Neuronal stem cell (in vitro differentiated cells): ENCODE measurements around the gene IL1B.
"Not testable (repeated sequence)": the region's sequence is repeated elsewhere in the genome, so short reads cannot be mapped to it uniquely, and the experiment has no call there.

Experiments used
- DNase-seq: peaks from one replicate; pipeline ENCODE4 v3.0.0-alpha.2; 2013; ENCODE audit warnings: low spot score
- H2AFZ ChIP-seq: one replicate; pipeline ENCODE4 v1.6.1; 2013; ENCODE audit warnings: mild to moderate bottlenecking, low read length, inconsistent platforms
- H2AK5ac ChIP-seq: 2 replicates; pipeline ENCODE4 v1.6.1; 2013; ENCODE audit warnings: low read depth, mild to moderate bottlenecking, inconsistent platforms, low read length, moderate library complexity, mixed read lengths
- H2BK120ac ChIP-seq: 2 replicates; pipeline ENCODE4 v1.6.1; 2013; ENCODE audit warnings: low read depth, mild to moderate bottlenecking, inconsistent platforms, low read length, moderate library complexity, mixed read lengths
- H2BK12ac ChIP-seq: one replicate; pipeline ENCODE4 v1.6.1; 2013; ENCODE audit warnings: low read length, inconsistent platforms
- H2BK15ac ChIP-seq: 2 replicates; pipeline ENCODE4 v1.6.1; 2013; ENCODE audit warnings: mild to moderate bottlenecking, low read length, inconsistent platforms, mixed read lengths
- H2BK5ac ChIP-seq: one replicate; pipeline ENCODE4 v1.6.1; 2013; ENCODE audit warnings: inconsistent platforms, mild to moderate bottlenecking, low read length, moderate library complexity
- H3K14ac ChIP-seq: one replicate; pipeline ENCODE4 v1.6.1; 2013; ENCODE audit warnings: low read length, inconsistent platforms
- H3K18ac ChIP-seq: 2 replicates; pipeline ENCODE4 v1.6.1; 2013; ENCODE audit warnings: low read length, inconsistent platforms
- H3K23ac ChIP-seq: 2 replicates; pipeline ENCODE4 v1.6.1; 2013; ENCODE audit warnings: low read depth, mild to moderate bottlenecking, mixed read lengths, low read length, inconsistent platforms; ENCODE audit not compliant: poor library complexity
- H3K27ac ChIP-seq: replicated peaks from 3 replicates; pipeline ENCODE4 v1.5.1; 2013; ENCODE audit warnings: low read length, inconsistent platforms
- H3K27me3 ChIP-seq, 3 experiments: 2 replicates each; pipeline ENCODE4 v1.6.1; 2013; ENCODE audit warnings: low read length in 3 of 3, mild to moderate bottlenecking in 2 of 3, inconsistent platforms in 1 of 3, low read depth in 1 of 3, mixed read lengths in 1 of 3, moderate library complexity in 1 of 3; ENCODE audit not compliant: control insufficient read depth in 3 of 3, insufficient read depth in 3 of 3
- H3K36me3 ChIP-seq, 2 donors: replicated peaks in 1 of 2; 2 replicates each; pipeline ENCODE4 v1.6.1; 2013; ENCODE audit warnings: low read length in 2 of 2; ENCODE audit not compliant: control insufficient read depth in 2 of 2, insufficient read depth in 2 of 2
- H3K4ac ChIP-seq: 2 replicates; pipeline ENCODE4 v1.6.1; 2013; ENCODE audit warnings: inconsistent platforms, mild to moderate bottlenecking, low read length, moderate library complexity
- H3K4me1 ChIP-seq, 2 donors: 1 replicate in 1 of 2; 2 replicates in 1 of 2; pipeline ENCODE4 v1.6.1; 2013; ENCODE audit warnings: low read length in 2 of 2, low read depth in 1 of 2; ENCODE audit not compliant: control insufficient read depth in 2 of 2, insufficient read depth in 1 of 2
- H3K4me2 ChIP-seq: one replicate; pipeline ENCODE4 v1.6.1; 2013; ENCODE audit warnings: mild to moderate bottlenecking, low read length, inconsistent platforms; ENCODE audit not compliant: insufficient read depth, poor library complexity, severe bottlenecking
- H3K4me3 ChIP-seq, 2 donors: 2 replicates each; pipeline ENCODE4 v1.5.1; 2013; ENCODE audit warnings: low read length in 2 of 2, mild to moderate bottlenecking in 2 of 2, inconsistent platforms in 1 of 2, moderate library complexity in 1 of 2
- H3K79me1 ChIP-seq: one replicate; pipeline ENCODE4 v1.6.1; 2013; ENCODE audit warnings: low read depth, mild to moderate bottlenecking, inconsistent platforms, low read length, moderate library complexity
- H3K9ac ChIP-seq: one replicate; pipeline ENCODE4 v1.6.1; 2013; ENCODE audit warnings: mild to moderate bottlenecking, low read depth, low read length, inconsistent platforms; ENCODE audit not compliant: poor library complexity
- H3K9me3 ChIP-seq, 2 donors: replicated peaks in 1 of 2; 2 replicates each; pipeline versions ENCODE3 to v1.6.1; 2013; ENCODE audit warnings: low read length in 2 of 2, mild to moderate bottlenecking in 2 of 2, inconsistent platforms in 1 of 2, low read depth in 1 of 2, mixed read lengths in 1 of 2, moderate library complexity in 1 of 2; ENCODE audit not compliant: control insufficient read depth in 2 of 2, insufficient read depth in 1 of 2
- H4K8ac ChIP-seq: one replicate; pipeline ENCODE4 v1.6.1; 2013; ENCODE audit warnings: low read depth, mild to moderate bottlenecking, inconsistent platforms, low read length, moderate library complexity
- H4K91ac ChIP-seq: one replicate; pipeline ENCODE4 v1.6.1; 2013; ENCODE audit warnings: low read length, low read depth, mild to moderate bottlenecking, inconsistent platforms; ENCODE audit not compliant: poor library complexity
- WGBS, 2 donors: extraction: QIAGEN DNeasy Blood & Tissue Kit; methylation state at CpG; one replicate each; pipeline ENCODE4 v1.1.7; 2013; ENCODE audit warnings: missing lambda C conversion rate in 2 of 2, mixed read lengths in 1 of 2; ENCODE audit not compliant: insufficient read length in 2 of 2, insufficient replicate concordance in 1 of 2; ENCODE audit errors: extremely low coverage in 2 of 2; 5-methylcytosine and 5-hydroxymethylcytosine counted together

Gene IL1B

GRCh38 chr2:112833976-112834375, 2.6 kb downstream of the IL1B start:
- no peak overlapping the region for H4K91ac ChIP-seq
- H3K9ac ChIP-seq: no peak overlapping the region
- no peak overlapping the region for H3K18ac ChIP-seq
- no peaks in the 10 kb centered on the region for H3K79me1 ChIP-seq
- no peaks in the 10 kb centered on the region for H3K9me3 ChIP-seq
- no peaks in the 10 kb centered on the region for H3K27me3 ChIP-seq
- H3K14ac ChIP-seq: no peak overlapping the region
- H3K4me2 ChIP-seq: no peak overlapping the region
- H2AFZ ChIP-seq: no peak overlapping the region
- H2BK15ac ChIP-seq: no peak overlapping the region
- no peak overlapping the region for H3K23ac ChIP-seq
- no peak overlapping the region for H2BK12ac ChIP-seq
- peaks cover 0 to 2% of the 10 kb centered on the region in 2 donors for H3K4me1 ChIP-seq
- H2BK5ac ChIP-seq: no peak overlapping the region
- no peak for DNase-seq
- no peaks in the 10 kb centered on the region for H3K36me3 ChIP-seq
- no peak overlapping the region for H4K8ac ChIP-seq
- H3K4ac ChIP-seq: no peak overlapping the region
- no peak overlapping the region for H2BK120ac ChIP-seq
- H3K27ac ChIP-seq: no peak overlapping the region
- H3K4me3 ChIP-seq: no peak overlapping the region
- no peak overlapping the region for H2AK5ac ChIP-seq

- not testable (repeated sequence) for H3K23ac ChIP-seq, H2AFZ ChIP-seq, H2BK12ac ChIP-seq, H2BK5ac ChIP-seq, H3K4ac ChIP-seq, H2BK15ac ChIP-seq, H4K91ac ChIP-seq, H3K18ac ChIP-seq, H2BK120ac ChIP-seq, H3K4me2 ChIP-seq, H2AK5ac ChIP-seq, H3K79me1 ChIP-seq, H3K27me3 ChIP-seq, H4K8ac ChIP-seq, H3K36me3 ChIP-seq, DNase-seq, H3K27ac ChIP-seq, H3K4me1 ChIP-seq, H3K9ac ChIP-seq, H3K9me3 ChIP-seq, H3K14ac ChIP-seq, H3K4me3 ChIP-seq
- WGBS, 2 donors: no CpG with 5 or more reads among the region's 5 CpGs
Measured at GRCh38 chr2:112833639-112833931, 3.0 kb downstream of the IL1B start.

DNA sequence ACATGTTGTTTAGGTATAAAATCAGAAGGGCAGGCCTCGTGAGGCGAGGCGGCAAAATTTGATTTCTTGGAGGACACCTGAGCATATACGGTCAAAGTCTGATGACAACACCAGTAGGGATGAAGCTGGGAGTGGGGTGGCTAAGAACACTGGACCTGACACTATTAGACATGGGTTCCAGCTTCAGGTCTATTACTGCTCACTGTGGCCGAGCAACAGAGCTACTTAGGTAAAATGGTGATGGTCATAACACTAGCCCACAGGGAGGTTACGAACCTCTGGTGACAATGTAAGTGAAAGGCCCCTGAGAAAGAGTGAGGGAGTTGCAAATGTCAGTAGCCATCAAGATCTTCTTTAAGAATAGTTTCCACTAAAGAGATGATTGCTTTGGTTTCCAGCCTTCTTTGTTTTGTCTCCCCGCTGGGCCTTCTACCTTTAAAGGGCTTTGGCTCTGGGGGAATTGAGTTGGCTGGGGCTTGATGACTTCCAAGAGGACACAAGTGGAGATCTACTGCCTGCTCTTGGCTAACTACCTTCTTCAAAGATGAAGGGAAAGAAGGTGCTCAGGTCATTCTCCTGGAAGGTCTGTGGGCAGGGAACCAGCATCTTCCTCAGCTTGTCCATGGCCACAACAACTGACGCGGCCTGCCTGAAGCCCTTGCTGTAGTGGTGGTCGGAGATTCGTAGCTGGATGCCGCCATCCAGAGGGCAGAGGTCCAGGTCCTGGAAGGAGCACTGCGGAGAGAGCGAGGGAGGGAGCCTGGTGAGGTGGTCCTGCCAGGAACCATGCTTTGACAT, 3.5 kb downstream of the IL1B start:
- no peak overlapping the region for H3K9ac ChIP-seq
- H3K4me2 ChIP-seq: no peak overlapping the region

GRCh38 chr2:112831946-112832840, 4.4 kb downstream of the IL1B start:
- no peak for DNase-seq
- Histone ChIP-seq H3K9ac (no peak overlapping the region), H3K23ac (peak overlapping the region; percentile 58), H4K8ac (no peak overlapping the region), H4K91ac (no peak overlapping the region), H3K14ac (no peak overlapping the region), H3K4me3 (no peak overlapping the region), H2BK12ac (no peak overlapping the region), H2BK5ac (no peak overlapping the region), H2AFZ (no peak overlapping the region), H3K4ac (no peak overlapping the region), H3K79me1 (no peaks in the 10 kb centered on the region), H2BK15ac (no peak overlapping the region), H3K36me3 (no peaks in the 10 kb centered on the region), H3K27ac (no peak overlapping the region), H3K27me3 (no peaks in the 10 kb centered on the region), H2AK5ac (no peak overlapping the region), H3K18ac (no peak overlapping the region), H3K4me1 (peaks cover 0 to 2% of the 10 kb centered on the region in 2 donors), H2BK120ac (no peak overlapping the region), H3K9me3 (no peaks in the 10 kb centered on the region), H3K4me2 (no peak overlapping the region)
- WGBS, 2 donors: no CpG with 5 or more reads among the region's 15 CpGs

More for the DNA sequence above, 3.5 kb downstream of the IL1B start:
- Histone ChIP-seq H3K18ac (no peak overlapping the region), H2BK5ac (no peak overlapping the region), H3K23ac (no peak overlapping the region), H2AFZ (no peak overlapping the region), H3K9me3 (no peaks in the 10 kb centered on the region), H4K91ac (no peak overlapping the region), H3K79me1 (no peaks in the 10 kb centered on the region), H4K8ac (no peak overlapping the region), H2BK15ac (no peak overlapping the region), H2AK5ac (no peak overlapping the region), H3K4me3 (no peak overlapping the region), H3K27me3 (no peaks in the 10 kb centered on the region), H3K4ac (no peak overlapping the region), H3K14ac (no peak overlapping the region), H3K36me3 (no peaks in the 10 kb centered on the region), H2BK12ac (no peak overlapping the region), H3K4me1 (peaks cover 0 to 2% of the 10 kb centered on the region in 2 donors), H2BK120ac (no peak overlapping the region), H3K27ac (no peak overlapping the region)
- no CpG with 5 or more reads among the region's 14 CpGs for WGBS, 2 donors
- no peak for DNase-seq
